Endothelial cell of umbilical vein (primary cell): Measurements from ENCODE around the gene PPP1R9A. TPM values are rescaled to one million over a fixed set of nuclear protein-coding genes. Genes with fewer than 3 reads are reported as not detected.
A peak's percentile ranks its signal among the peaks of the same experiment; 100 is the strongest.

Experiments
- BruUV-seq: library from RNA; stranded (reverse); fragments of 400-500 nt; replicated peaks from 2 replicates; lab custom pipeline; 2021; lab: Mats Ljungman, UMichigan
- CTCF ChIA-PET: fragments of 300-600, 350-600 bp; sonication (Branson Sonifier 250); formaldehyde crosslinking; loops from one replicate; lab custom pipeline; 2021; ENCODE audit warnings: antibody characterized with exemption, inconsistent platforms; lab: Charles Lee
- POLR2A ChIA-PET: fragments of 300-600, 350-600 bp; sonication (Branson Sonifier 250); formaldehyde crosslinking; loops from one replicate; lab custom pipeline; 2021; ENCODE audit warnings: antibody characterized with exemption, inconsistent platforms; lab: Charles Lee
- DNase-seq: peaks from one replicate; pipeline ENCODE4 v3.0.0-alpha.2; 2011; ENCODE audit warnings: low read depth, low spot score
- FAIRE-seq: peaks from 2 replicates; lab custom pipeline; 2011; peaks lifted over from hg19 to GRCh38; lab: Jason Lieb, UNC
- H2AFZ ChIP-seq: 2 replicates; pipeline ENCODE4 v1.6.0; 2012; ENCODE audit warnings: low read depth, low read length, control low read depth, inconsistent platforms
- H3K27ac ChIP-seq: 2 replicates; pipeline ENCODE4 v1.5.1; 2011; ENCODE audit warnings: low read depth, mild to moderate bottlenecking, control low read depth, low read length, moderate library complexity; ENCODE audit not compliant: insufficient read depth
- H3K27me3 ChIP-seq, 2 experiments: 2 replicates each; pipeline versions ENCODE4 v1.6.0 to v1.6.1; 2011; ENCODE audit warnings: low read length in 2 of 2, mixed read lengths in 1 of 2; ENCODE audit not compliant: control insufficient read depth in 2 of 2, insufficient read depth in 2 of 2
- H3K36me3 ChIP-seq, 2 experiments: 2 replicates in 1 of 2; 3 replicates in 1 of 2; pipeline ENCODE4 v1.5.1; 2011; ENCODE audit warnings: low read length in 2 of 2, mild to moderate bottlenecking in 1 of 2, moderate library complexity in 1 of 2; ENCODE audit not compliant: control insufficient read depth in 2 of 2, insufficient read depth in 2 of 2; ENCODE audit errors: extremely low read depth in 1 of 2
- H3K4me1 ChIP-seq: 3 replicates; pipeline ENCODE4 v1.5.1; 2011; ENCODE audit warnings: mild to moderate bottlenecking, low read length; ENCODE audit not compliant: control insufficient read depth, insufficient read depth; ENCODE audit errors: extremely low read depth
- H3K4me2 ChIP-seq: 2 replicates; pipeline ENCODE4 v1.6.1; 2011; ENCODE audit warnings: low read length, control low read depth, mixed read lengths; ENCODE audit not compliant: insufficient read depth
- H3K4me3 ChIP-seq, 3 experiments: fragments of 200-600 bp in 1 of 3; sonication (generic), shearing (Covaris generic) in 1 of 3; replicated peaks in 1 of 3; 2 replicates each; pipeline ENCODE4 v1.5.1; 2011 to 2016; ENCODE audit warnings: control low read depth in 3 of 3, low read length in 3 of 3, mild to moderate bottlenecking in 2 of 3, inconsistent platforms in 1 of 3, low read depth in 1 of 3, moderate library complexity in 1 of 3; ENCODE audit not compliant: insufficient read depth in 1 of 3
- H3K79me2 ChIP-seq: 2 replicates; pipeline ENCODE4 v1.6.0; 2012; ENCODE audit warnings: low read length, inconsistent platforms; ENCODE audit not compliant: control insufficient read depth, insufficient read depth
- H3K9ac ChIP-seq: replicated peaks from 2 replicates; pipeline ENCODE3; 2011; ENCODE audit warnings: low read length, control low read depth; ENCODE audit not compliant: insufficient read depth; ENCODE audit errors: extremely low read depth
- H3K9me1 ChIP-seq: replicated peaks from 3 replicates; pipeline ENCODE4 v1.6.0; 2011; ENCODE audit warnings: mild to moderate bottlenecking, low read length; ENCODE audit not compliant: control insufficient read depth, insufficient read depth; ENCODE audit errors: extremely low read depth
- H3K9me3 ChIP-seq: replicated peaks from 2 replicates; pipeline ENCODE4 v1.5.1; 2012; ENCODE audit warnings: low read length, inconsistent platforms; ENCODE audit not compliant: control insufficient read depth, insufficient read depth
- H4K20me1 ChIP-seq: replicated peaks from 2 replicates; pipeline ENCODE3; 2011; ENCODE audit warnings: mild to moderate bottlenecking, low read length; ENCODE audit not compliant: control insufficient read depth, insufficient read depth; ENCODE audit errors: extremely low read depth
- EZH2 ChIP-seq: IDR thresholded peaks from 2 replicates; pipeline ENCODE4 v1.6.1; 2012; ENCODE audit warnings: borderline replicate concordance, low read depth, mild to moderate bottlenecking, moderate library complexity, low read length, inconsistent platforms; ENCODE audit not compliant: severe bottlenecking
- FOS ChIP-seq: IDR thresholded peaks from 2 replicates; pipeline ENCODE4 v1.6.1; 2011; ENCODE audit warnings: mild to moderate bottlenecking, low read length, moderate library complexity, borderline replicate concordance; ENCODE audit not compliant: insufficient read depth
- GATA2 ChIP-seq: IDR thresholded peaks from 2 replicates; pipeline ENCODE4 v1.7.0; 2011; ENCODE audit warnings: low read depth, mild to moderate bottlenecking, moderate library complexity, mixed read lengths, low read length; ENCODE audit not compliant: insufficient read length, insufficient read depth
- JUN ChIP-seq: IDR thresholded peaks from 2 replicates; pipeline ENCODE4 v1.6.1; 2011; ENCODE audit warnings: borderline replicate concordance, low read depth; ENCODE audit not compliant: insufficient read length, insufficient read depth
- MYC ChIP-seq: IDR thresholded peaks from one replicate; pipeline ENCODE4 v1.6.1; 2011; ENCODE audit warnings: mild to moderate bottlenecking, low read depth, low read length
- POLR2A ChIP-seq: IDR thresholded peaks from 2 replicates; pipeline ENCODE4 v1.6.1; 2012; ENCODE audit warnings: low read depth, mild to moderate bottlenecking, control low read depth, low read length
- POLR2AphosphoS5 ChIP-seq: IDR thresholded peaks from 2 replicates; pipeline ENCODE4 v1.6.1; 2012; ENCODE audit warnings: low read depth, mild to moderate bottlenecking, control low read depth, low read length, moderate library complexity; ENCODE audit not compliant: insufficient read depth
- dilution Hi-C: fragments of 300-500 bp; cut with MboI; formaldehyde crosslinking; loops from one replicate; pipeline ENCODE4 v1.15.0; 2019; ENCODE audit warnings: low sequenced_read_pairs; ENCODE audit not compliant: extremely low pct_ligation_motif_present
- intact Hi-C: fragments of 100-400 bp; cut with micrococcal nuclease; formaldehyde crosslinking; loops from one replicate; pipeline ENCODE4 v1.10.0; 2022
- polyA plus RNA-seq, 4 experiments: library from polyadenylated mRNA; depleted of rRNA in 3 of 4; stranded (reverse) in 3 of 4; unstranded in 1 of 4; fragments of >200 nt; gene quantifications; 2 replicates each; pipeline versions ENCODE4 v1.2.1 to v1.2.3, GENCODE V29; 2011 to 2012; ENCODE audit warnings: missing spikeins in 1 of 4
- total RNA-seq: library from RNA; stranded (reverse); gene quantifications from 2 replicates; pipeline ENCODE4 v1.2.3, GENCODE V29; 2021
- TF ChIP-seq, protein P1 (sequence below): IDR thresholded peaks from 2 replicates; pipeline ENCODE4 v1.6.1; 2011; ENCODE audit not compliant: insufficient read depth, insufficient read length
- TF ChIP-seq, protein P2 (sequence below), 2 donors: IDR thresholded peaks; 1 replicate in 1 of 2; 2 replicates in 1 of 2; pipeline ENCODE4 v1.5.1; 2011; ENCODE audit warnings: low read length in 2 of 2, mild to moderate bottlenecking in 2 of 2, moderate library complexity in 2 of 2, control low read depth in 1 of 2, inconsistent platforms in 1 of 2, low read depth in 1 of 2; ENCODE audit not compliant: insufficient read depth in 1 of 2; ENCODE audit errors: extremely low read depth in 1 of 2

Gene PPP1R9A
- total and polyA plus RNA-seq, 2 donors (not counting 3 experiments of a cell fraction or from before 2014, with no cell fraction given), result 0.50 to 3.0 TPM

DNA sequence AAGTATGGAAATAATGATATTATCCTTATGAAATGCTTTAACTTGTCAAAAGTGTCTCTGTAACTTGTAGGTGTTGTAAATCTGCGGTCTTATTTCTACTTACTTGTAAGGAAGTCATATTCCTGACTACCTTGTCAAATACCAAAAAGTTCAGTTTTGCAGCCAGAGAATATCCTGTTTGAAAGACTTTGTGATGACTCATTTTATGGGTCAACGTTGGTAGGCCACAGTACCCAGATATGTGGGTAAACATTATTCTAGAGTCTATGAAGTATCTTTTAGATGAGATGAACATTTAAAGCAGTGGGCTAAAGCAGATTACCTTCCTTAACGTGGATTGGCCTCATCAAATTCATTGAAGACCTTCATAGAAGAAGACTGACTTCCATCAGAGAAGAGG lies 195.3 kb downstream of the PPP1R9A start:
- Histone ChIP-seq H3K36me3 (no peaks in the 10 kb centered on the region), H3K27me3 (no peaks in the 10 kb centered on the region), H3K4me2 (no peak overlapping the region), H3K4me1 (no peaks in the 10 kb centered on the region), H3K9ac (no peak overlapping the region), H3K4me3 (no peak overlapping the region), H3K9me3 (no peaks in the 10 kb centered on the region), H3K27ac (no peak overlapping the region), H2AFZ (no peak overlapping the region), H3K79me2 (no peaks in the 10 kb centered on the region), H4K20me1 (no peaks in the 10 kb centered on the region), H3K9me1 (no peaks in the 10 kb centered on the region)
- DNase-seq (peak; percentile 25), FAIRE-seq (no peak)
- POLR2A ChIA-PET, result no interaction called here
- CTCF ChIA-PET, result no interaction called here
- intact Hi-C loops, result no loop called here
- no TSS peak for BruUV-seq
- TF ChIP-seq, protein P1, sequence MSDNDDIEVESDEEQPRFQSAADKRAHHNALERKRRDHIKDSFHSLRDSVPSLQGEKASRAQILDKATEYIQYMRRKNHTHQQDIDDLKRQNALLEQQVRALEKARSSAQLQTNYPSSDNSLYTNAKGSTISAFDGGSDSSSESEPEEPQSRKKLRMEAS, result no peak
- peak; percentile 43 for TF ChIP-seq JUN
- dilution Hi-C loops, result no loop called here

DNA sequence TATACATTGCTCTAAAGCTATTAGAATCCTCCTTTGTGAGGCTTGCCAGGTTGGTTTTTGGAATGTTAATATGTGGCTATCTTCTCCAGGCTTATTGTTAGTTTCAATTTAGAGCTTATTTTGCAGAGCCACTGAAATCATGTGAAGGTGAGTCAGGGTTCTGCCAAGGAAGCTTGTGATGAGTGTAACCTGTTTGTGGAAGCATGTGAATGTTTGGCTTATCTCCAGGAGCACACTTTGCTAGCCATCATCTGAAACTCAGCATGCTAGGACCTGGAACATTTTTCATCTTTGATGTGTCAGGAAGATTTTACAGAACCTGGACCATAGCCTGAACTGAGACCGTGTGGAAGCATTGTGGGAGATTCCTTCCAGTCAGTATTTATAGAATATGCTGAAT lies 197.3 kb downstream of the PPP1R9A start:
- CTCF ChIA-PET, result interaction anchor here (0.6 to 1.2 kb wide), 2 partner anchors 15 to 22 kb away, joined by 3 read pairs; no protein-coding TSS in a partner anchor
- POLR2A ChIA-PET, result no interaction called here
- BruUV-seq, result no TSS peak

More for the DNA sequence above, 197.3 kb downstream of the PPP1R9A start:
- dilution Hi-C loops, result no loop called here
- Histone ChIP-seq H3K4me3 (no peak overlapping the region), H3K9me1 (no peaks in the 10 kb centered on the region), H3K27ac (no peak overlapping the region), H2AFZ (no peak overlapping the region), H3K4me2 (no peak overlapping the region), H3K4me1 (no peaks in the 10 kb centered on the region), H3K36me3 (no peaks in the 10 kb centered on the region), H4K20me1 (no peaks in the 10 kb centered on the region), H3K9ac (no peak overlapping the region), H3K9me3 (no peaks in the 10 kb centered on the region), H3K79me2 (no peaks in the 10 kb centered on the region), H3K27me3 (no peaks in the 10 kb centered on the region)
- intact Hi-C loops, result no loop called here
- DNase-seq (peak; percentile 16), FAIRE-seq (no peak)
- TF ChIP-seq JUN, result no peak
- TF ChIP-seq, protein P1, result no peak
- TF ChIP-seq EZH2, result no peak
- TF ChIP-seq, protein P2, sequence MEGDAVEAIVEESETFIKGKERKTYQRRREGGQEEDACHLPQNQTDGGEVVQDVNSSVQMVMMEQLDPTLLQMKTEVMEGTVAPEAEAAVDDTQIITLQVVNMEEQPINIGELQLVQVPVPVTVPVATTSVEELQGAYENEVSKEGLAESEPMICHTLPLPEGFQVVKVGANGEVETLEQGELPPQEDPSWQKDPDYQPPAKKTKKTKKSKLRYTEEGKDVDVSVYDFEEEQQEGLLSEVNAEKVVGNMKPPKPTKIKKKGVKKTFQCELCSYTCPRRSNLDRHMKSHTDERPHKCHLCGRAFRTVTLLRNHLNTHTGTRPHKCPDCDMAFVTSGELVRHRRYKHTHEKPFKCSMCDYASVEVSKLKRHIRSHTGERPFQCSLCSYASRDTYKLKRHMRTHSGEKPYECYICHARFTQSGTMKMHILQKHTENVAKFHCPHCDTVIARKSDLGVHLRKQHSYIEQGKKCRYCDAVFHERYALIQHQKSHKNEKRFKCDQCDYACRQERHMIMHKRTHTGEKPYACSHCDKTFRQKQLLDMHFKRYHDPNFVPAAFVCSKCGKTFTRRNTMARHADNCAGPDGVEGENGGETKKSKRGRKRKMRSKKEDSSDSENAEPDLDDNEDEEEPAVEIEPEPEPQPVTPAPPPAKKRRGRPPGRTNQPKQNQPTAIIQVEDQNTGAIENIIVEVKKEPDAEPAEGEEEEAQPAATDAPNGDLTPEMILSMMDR (IDR thresholded peaks at IDR 0.05; ENCODE audit: extremely low read depth in 1 of 2, insufficient read depth in 1 of 2, low read depth in 1 of 2, low read length in 2 of 2), result no peak
- TF ChIP-seq FOS, result no peak
- no peak for TF ChIP-seq MYC
- no peak for TF ChIP-seq POLR2AphosphoS5
- TF ChIP-seq GATA2, result no peak
- TF ChIP-seq POLR2A, result no peak
